Testis (tissue), 2 donors: ENCODE results near the gene NAA38.

Experiments used
- POLR2A ChIP-seq: fragments of 450-650 bp; IDR thresholded peaks from one replicate; pipeline ENCODE4 v1.6.1; 2017; ENCODE audit warnings: antibody characterized with exemption, mild to moderate bottlenecking, moderate library complexity
- TF ChIP-seq, protein P1 (sequence below), 3 experiments: fragments of 450-650 bp in 2 of 3; fragments of 200-600 bp in 1 of 3; sonication (generic) in 1 of 3; IDR thresholded peaks; one replicate each; pipeline ENCODE4 v1.5.1; 2016 to 2019; ENCODE audit warnings: antibody characterized with exemption in 3 of 3, mild to moderate bottlenecking in 2 of 3, moderate library complexity in 1 of 3

DNA sequence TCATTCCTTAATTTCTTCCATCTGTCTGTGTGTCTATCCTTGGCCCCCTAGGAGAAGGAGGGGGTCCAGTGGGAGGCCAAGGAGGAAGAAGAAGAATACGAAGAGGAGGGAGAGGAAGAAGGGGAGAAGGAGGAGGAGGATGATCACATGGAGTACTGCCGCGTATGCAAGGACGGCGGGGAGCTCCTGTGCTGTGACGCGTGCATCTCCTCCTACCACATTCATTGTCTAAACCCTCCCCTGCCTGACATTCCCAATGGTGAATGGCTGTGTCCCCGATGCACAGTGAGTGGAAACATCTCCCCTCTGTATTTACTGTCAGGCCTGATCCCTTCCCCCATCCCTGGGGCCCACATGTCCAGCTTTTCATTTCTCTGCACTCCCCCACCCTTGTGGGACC lies 37.5 kb upstream of the NAA38 start:
- TF ChIP-seq POLR2A: no peak
- TF ChIP-seq, protein P1, sequence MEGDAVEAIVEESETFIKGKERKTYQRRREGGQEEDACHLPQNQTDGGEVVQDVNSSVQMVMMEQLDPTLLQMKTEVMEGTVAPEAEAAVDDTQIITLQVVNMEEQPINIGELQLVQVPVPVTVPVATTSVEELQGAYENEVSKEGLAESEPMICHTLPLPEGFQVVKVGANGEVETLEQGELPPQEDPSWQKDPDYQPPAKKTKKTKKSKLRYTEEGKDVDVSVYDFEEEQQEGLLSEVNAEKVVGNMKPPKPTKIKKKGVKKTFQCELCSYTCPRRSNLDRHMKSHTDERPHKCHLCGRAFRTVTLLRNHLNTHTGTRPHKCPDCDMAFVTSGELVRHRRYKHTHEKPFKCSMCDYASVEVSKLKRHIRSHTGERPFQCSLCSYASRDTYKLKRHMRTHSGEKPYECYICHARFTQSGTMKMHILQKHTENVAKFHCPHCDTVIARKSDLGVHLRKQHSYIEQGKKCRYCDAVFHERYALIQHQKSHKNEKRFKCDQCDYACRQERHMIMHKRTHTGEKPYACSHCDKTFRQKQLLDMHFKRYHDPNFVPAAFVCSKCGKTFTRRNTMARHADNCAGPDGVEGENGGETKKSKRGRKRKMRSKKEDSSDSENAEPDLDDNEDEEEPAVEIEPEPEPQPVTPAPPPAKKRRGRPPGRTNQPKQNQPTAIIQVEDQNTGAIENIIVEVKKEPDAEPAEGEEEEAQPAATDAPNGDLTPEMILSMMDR (IDR thresholded peaks at IDR 0.05): no peak
